Testis (tissue), 2 donors: ENCODE data around the gene RPS15.

Experiments
- POLR2A ChIP-seq: fragments of 450-650 bp; IDR thresholded peaks from one replicate; pipeline ENCODE4 v1.6.1; 2017; ENCODE audit warnings: antibody characterized with exemption, mild to moderate bottlenecking, moderate library complexity
- TF ChIP-seq, protein P1 (sequence below), 3 experiments: fragments of 450-650 bp in 2 of 3; fragments of 200-600 bp in 1 of 3; sonication (generic) in 1 of 3; IDR thresholded peaks; one replicate each; pipeline ENCODE4 v1.5.1; 2016 to 2019; ENCODE audit warnings: antibody characterized with exemption in 3 of 3, mild to moderate bottlenecking in 2 of 3, moderate library complexity in 1 of 3

DNA sequence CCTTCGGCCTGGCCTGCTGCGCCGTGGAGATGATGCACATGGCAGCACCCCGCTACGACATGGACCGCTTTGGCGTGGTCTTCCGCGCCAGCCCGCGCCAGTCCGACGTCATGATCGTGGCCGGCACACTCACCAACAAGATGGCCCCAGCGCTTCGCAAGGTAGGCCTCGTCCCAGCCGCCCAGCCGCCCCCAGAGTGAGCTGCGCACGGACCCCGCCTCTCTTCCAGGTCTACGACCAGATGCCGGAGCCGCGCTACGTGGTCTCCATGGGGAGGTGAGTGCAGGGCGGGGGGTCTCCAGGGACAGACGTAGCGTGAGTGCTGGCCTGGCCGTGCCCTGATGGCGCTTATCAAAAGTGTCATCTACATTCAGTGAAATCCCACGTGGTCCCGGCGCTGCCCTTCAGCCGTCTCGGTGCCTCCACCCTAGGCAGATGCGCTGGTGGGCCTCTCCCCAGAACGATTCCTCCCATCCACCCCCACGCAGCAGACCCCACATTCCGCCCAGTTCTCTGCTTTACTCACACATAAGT, 47.2 kb upstream of the RPS15 start:
- TF ChIP-seq, protein P1, sequence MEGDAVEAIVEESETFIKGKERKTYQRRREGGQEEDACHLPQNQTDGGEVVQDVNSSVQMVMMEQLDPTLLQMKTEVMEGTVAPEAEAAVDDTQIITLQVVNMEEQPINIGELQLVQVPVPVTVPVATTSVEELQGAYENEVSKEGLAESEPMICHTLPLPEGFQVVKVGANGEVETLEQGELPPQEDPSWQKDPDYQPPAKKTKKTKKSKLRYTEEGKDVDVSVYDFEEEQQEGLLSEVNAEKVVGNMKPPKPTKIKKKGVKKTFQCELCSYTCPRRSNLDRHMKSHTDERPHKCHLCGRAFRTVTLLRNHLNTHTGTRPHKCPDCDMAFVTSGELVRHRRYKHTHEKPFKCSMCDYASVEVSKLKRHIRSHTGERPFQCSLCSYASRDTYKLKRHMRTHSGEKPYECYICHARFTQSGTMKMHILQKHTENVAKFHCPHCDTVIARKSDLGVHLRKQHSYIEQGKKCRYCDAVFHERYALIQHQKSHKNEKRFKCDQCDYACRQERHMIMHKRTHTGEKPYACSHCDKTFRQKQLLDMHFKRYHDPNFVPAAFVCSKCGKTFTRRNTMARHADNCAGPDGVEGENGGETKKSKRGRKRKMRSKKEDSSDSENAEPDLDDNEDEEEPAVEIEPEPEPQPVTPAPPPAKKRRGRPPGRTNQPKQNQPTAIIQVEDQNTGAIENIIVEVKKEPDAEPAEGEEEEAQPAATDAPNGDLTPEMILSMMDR (IDR thresholded peaks at IDR 0.05): no peak
- no peak for TF ChIP-seq POLR2A
